GM21576 (cell line): Measurements from ENCODE around the gene STX1B.
A peak's percentile ranks its signal among the peaks of the same experiment; 100 is the strongest.

Experiments
- ATAC-seq: cut with Tn5 transposase; IDR thresholded peaks from one replicate; pipeline ENCODE4 v1.9.1; 2021; ENCODE audit warnings: mild to moderate bottlenecking, moderate library complexity; ENCODE audit not compliant: unreplicated experiment

Gene STX1B

DNA sequence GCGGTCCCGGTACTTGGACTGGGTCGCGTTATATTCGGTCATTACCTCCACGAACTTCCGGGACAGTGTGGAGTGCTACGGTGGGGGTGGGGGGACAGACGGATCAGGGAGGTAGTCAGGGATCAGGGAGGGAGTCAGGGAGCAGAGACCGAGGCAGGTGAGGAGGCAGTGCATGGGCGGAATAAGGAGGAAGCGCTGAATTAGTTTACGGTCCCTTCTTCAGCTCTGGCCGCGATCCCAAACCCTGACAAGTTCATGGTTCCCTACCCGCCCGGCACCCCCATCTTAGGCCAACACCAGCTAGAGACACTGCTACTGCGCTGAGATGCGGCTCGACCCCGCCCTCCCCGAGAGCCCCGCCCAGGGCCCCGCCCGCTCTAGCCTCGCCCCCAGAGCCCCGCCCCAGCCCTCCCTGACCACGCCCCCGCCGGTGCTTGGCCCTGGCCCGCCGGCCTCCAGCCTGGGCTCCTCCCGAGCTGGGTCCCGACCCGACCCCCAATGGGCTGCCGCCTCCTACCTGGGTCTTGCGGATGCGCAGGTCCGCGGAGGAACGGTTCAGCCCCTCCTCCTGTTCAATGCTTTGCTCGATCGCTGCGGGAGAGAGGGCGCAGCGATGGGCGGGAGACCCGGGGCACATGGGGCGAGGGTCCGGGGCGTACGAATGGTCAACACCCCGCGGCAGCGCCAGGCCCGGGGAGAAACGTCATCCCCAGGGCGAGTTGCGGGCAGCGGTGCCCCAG, 13.3 kb downstream of the STX1B start:
- ATAC-seq, result peak; percentile 77

DNA sequence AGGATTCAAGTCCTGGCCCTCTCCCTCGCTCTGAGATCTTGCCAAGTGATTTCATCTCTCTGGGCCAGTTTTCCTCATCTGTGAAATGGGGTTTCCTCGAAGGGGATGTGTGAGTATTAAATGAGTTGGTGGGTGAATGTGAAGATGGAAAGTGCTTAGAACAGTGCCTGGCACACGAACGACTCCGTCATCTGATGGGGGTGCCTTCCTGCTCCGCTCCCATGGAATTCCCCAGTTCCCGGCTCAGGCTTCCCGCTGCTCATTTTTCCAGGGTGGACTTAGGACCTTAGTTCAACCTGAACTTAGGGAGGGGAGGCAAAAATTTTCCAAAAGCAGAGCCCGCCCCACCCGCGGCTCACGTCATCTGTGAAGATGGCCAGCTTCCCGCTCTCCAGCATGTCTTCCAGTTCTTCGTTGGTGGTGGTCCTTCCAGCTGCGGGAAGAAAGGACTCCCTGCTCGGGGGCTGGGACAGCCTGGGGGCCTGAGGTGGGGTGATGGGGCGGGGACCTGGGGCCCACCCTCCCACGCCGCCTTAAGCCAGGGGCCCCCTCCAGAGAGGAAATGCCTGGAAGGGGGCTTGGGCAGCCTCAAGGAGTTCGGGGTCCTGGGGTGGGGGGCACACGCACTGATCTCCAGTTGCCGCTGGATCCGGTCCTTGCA, 14.0 kb downstream of the STX1B start:
- no peak for ATAC-seq

DNA sequence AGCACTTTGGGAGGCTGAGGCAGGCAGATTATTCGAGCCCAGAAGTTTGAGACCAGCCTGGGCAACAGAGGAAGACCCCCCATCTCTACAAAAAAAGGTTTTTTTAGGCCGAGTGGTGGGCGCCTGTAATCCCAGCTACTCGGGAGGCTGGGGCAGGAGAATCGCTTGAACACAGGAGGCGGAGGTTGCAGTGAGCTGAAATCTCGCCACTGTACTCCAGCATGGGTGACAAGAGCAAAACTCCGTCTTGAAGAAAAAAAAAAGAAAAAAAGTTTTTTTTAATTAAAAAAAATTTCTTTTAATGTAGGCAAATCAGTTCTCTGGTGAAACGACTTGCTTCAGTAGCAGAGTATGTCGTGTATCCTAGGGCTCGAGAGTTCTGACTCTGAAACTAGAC, 14.5 kb downstream of the STX1B start:
- no peak for ATAC-seq

DNA sequence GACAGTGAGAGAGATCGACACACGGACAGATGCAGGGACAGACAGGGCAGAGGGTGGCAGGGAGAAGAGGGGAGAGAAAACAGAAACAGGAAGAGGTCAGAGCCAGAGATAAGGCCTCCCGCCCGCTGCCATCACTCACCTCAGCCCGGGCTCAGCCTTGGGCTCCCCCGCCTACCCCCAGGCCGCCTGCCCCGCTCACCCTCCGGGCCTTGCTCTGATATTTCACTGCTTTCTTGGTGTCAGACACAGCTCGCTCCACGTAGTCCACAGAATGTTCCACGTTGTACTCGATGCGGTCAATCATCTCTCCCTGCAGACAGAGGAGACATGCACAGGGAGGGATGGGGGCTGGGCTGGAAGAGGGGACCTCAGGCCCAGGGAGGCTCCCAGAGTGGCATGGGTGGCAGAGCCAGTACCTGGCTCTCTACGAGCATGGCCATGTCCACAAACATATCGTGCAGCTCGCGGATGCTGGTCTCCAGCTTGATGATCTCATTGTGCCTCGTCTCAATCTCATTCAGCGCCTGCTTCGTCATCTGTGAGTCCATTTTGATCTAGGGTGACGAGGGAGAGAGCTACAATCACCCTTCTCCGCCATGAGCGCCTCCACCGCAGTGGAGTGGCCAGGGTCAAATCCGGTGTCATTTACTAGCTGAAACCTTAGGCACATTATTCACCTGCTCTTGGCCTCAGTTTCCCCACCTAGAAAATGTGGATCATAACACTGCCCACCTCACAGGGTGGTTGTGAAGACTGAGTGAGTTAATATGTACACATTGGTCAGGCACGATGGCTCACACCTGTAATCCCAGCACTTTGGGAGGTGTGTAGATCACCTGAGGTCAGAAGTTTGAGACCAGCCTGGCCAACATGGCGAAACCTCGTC, 17.3 kb downstream of the STX1B start:
- ATAC-seq, result no peak

DNA sequence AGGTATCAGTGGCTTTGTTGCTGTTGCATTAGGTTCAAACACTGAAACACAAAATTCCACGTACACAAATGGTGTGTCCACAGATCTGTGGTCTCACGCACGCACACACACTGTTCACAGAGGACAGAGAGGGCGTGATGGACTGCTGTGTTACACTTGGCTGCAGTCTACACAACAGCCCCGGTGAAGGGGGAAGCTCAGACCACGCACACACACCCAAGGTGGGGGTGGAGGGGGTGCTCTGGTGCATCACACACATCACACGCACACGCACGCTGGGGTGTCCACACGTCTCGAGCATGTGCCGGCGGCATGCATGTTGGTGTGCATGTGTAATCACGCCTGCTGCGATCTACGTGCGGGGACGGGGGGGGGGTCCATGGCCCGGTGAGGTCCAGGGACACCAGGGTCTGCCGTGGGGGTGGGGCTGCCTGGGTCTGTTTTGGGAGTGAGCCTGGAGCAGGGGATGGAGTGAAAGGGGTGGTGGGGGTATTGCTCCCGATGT, 18.1 kb downstream of the STX1B start:
- no peak for ATAC-seq

DNA sequence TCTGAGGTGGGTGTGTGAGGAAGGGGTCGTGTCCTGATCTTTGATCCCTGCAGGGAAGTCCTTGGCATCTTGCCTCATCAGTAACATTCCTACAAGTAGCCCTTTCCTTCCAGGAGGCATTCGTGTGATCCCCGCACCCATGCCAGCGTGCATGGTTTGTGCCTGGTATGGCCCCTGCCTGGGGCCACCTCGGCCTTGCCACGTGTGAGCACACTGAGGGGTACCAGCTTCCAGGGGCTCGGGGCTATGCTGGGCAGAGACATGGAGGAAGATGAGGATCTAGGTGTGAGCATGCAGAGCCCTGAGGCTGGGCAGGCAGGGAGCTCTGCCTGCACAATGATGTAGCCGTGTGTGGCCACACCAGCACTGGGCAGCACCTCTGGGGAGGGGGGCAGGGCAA, 19.4 kb downstream of the STX1B start:
- no peak for ATAC-seq

DNA sequence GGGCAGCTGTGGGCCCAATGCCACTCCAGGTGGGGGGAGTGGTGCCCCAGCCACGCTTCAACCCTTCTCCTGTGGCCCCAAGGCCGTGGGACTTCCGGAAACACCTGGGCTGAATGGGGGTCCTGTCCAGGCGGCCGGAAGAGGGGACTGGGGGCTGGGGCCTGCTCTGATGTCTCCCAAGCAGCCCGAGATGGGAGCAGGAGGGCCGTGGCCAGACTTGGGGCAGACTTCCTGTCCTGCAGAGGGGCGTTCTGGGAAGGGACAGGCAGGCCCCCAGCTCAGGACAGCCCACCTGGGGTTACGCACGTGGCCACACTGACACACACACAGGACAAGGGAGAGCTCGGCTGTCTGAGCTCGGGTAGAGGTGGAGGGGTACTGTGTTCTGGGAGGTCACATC, 20.3 kb downstream of the STX1B start:
- no peak for ATAC-seq

DNA sequence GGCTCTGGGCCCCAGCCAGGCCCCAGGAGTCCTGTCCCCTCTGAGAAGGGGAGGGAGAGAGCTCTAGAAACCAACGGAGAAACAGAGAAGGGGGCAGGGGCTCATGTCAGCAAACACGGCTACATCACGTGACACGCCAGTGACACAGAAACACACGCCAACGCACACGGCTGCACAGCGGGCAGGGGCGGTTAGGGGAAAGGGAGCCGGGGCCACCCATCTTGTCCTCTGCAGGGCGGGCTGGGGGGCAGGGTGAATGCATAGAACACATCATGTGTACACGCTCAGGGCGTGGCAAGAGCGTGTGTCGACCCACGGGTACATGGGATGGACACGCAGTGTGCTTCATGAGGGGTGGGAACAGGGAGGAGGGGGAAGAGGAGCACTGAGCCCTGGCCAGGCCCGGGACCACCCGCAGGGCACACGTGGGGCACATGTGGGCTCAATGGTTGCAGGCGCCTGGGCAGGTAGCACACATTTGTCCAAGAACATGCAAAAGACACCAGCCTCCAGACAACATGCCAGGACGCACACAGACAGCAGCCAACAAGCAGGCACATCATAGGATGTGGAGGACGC, 20.9 kb downstream of the STX1B start:
- ATAC-seq, result no peak

DNA sequence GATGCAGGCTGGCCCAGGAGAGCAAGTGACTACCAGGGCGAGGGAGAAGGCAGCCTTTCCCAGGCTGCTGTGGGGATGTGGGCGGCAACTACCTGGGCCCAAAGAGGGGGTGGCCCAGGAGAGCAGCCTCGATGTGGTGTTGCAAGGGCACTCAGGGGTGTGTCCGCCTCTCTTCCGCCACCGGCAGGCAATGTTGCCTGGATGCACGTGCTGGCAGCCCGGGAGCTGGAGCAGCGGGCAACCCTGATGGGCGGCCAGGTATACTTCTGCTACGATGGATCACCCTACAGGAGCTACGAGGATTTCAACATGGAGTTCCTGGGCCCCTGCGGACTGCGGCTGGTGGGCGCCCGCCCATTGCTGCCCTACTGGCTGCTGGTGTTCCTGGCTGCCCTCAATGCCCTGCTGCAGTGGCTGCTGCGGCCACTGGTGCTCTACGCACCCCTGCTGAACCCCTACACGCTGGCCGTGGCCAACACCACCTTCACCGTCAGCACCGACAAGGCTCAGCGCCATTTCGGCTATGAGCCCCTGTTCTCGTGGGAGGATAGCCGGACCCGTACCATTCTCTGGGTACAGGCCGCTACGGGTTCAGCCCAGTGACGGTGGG, 22.8 kb downstream of the STX1B start:
- ATAC-seq, result no peak

DNA sequence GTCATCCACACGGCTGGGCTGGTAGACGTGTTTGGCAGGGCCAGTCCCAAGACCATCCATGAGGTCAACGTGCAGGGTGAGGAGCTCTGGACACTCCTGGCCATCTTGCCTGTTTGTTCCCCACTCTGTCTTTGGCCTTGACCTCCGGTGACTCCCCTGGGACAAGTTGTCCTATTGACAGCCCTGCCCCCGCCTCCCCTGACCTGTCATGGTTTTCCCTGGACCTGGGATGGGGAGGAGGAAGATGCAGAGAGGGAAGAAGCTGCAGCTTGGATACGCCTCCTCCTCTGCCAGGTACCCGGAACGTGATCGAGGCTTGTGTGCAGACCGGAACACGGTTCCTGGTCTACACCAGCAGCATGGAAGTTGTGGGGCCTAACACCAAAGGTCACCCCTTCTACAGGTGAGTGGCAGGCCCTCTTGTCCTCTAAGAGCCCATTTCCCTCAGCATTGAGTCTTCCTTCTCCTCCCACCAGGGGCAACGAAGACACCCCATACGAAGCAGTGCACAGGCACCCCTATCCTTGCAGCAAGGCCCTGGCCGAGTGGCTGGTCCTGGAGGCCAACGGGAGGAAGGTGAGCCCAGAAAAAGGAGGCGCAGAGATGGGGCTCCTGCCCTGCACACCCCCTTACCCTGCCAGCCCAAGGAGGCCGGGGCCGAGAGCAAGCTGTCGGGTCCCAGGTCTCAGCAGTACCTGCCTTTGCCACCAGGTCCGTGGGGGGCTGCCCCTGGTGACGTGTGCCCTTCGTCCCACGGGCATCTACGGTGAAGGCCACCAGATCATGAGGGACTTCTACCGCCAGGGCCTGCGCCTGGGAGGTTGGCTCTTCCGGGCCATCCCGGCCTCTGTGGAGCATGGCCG, 24.1 kb downstream of the STX1B start:
- ATAC-seq, result no peak

DNA sequence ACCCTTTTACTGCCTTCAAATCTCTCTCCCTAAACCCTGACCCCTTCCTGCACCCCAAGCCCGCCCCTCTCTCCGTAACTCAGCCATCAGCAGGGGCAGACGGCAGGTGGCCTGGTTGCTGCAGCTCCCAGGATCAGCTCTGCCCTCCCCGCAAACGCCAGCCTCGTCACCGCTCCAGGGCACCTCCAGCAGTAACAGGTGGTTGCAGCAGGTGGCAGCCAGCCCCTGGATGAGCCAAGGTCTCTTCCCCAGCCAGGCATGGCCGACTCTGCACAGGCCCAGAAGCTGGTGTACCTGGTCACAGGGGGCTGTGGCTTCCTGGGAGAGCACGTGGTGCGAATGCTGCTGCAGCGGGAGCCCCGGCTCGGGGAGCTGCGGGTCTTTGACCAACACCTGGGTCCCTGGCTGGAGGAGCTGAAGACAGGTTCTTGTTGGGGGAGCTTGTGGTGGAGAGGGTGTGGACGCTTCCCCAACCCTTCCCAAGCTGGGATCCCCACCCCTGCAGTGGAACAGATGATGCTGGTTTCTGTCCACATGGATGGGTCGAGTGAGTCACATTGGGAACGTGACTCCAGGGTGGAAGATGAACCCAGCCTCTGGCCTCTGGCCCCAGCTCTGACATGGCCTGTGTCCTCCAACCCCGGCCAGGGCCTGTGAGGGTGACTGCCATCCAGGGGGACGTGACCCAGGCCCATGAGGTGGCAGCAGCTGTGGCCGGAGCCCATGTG, 24.9 kb downstream of the STX1B start:
- no peak for ATAC-seq

DNA sequence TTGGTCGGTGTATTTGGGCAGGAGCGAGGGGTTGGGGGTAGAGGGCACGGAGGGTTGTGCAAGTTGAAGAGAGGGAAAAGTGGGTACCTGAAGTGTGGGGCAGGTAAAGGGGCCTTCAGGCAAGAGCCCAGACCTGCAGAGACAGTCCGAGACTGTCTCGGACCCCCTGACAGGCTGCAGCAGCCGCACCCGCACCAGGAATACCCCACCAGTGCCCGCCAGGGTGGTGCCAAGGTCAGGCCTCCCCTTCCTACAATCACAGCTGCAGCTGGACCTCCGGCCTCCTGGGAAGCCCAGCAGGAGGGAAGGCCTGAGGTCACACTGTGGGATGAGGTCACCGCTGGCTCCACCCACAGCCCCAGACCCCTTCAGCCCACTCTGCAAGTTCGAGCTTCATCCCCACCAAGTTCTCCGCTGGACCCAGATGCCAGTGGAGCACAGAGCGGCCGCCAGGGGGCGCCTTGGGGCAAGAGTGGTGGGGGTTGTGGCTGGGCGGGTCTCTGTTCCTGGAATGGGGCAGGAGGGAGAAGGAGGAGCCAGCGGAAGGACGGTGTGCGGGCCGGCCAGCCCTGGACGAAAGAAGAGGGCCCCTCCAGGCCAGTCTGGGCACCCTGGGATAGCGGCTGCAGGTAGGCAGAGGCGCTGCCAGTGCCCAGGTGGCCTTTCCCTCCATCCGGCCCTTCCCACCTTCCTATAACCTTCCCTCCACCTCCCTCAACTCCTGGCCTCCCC, 25.6 kb downstream of the STX1B start, which contains the start of gene HSD3B7:
HSD3B7 (plus strand) TSS at position 539 of the 732 bp plus-strand sequence. CDS start 452 bp downstream, outside the sequence.
- no peak for ATAC-seq

DNA sequence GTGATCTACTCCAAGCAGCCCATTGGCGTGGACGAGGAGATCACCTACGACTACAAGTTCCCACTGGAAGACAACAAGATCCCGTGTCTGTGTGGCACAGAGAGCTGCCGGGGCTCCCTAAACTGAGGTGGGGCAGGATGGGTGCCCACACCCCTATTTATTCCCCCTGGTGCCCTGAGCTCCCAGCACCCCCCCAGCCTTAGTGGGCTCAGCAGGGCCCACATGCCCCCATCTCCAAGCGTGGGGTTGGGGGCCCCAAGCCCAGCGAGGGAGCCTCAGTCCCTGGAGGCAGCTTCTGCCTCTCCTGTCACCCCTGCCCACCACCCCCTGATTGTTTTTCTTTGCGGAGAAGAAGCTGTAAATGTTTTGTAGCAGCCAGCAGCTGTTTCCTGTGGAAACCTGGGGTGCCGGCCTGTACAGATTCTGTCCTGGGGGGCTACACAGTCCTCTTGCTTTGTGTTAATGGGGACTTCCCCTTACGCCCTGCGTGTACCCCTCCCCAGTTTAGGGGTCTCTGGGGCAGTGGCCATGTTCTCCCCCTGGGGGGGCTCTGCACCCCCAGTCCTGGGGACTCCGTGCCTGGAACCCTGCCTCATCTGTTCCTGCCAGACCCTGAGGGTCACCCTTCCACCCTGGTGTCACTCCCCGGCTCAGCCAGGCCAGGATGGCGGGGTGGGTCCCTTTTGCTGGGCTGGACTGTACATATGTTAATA, 26.4 kb downstream of the STX1B start:
- no peak for ATAC-seq

DNA sequence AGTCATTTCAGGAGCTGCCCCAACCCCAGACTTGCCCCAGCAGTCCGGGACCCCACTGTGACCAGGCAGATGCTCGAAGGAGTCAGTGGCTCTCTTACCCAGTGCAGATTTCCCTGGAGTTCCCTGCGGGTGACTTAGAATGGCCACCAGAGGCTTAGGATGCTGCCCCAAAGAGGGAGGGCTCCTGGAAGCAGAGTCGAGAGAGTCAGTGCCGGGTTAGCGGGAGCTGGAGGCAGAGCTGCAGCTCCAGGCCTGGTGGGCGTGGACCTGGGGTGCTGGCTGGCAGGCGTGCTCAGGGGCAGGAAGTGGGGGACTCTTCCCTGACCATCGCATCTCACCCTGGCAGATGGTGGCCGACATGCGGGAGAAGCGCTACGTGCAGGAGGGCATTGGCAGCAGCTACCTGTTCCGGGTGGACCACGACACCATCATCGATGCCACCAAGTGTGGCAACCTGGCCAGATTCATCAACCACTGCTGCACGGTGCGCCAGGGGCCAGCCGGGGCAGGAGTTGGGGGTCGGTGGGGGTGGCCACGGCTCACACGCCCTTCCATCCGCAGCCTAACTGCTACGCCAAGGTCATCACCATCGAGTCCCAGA, 27.0 kb downstream of the STX1B start:
- no peak for ATAC-seq

DNA sequence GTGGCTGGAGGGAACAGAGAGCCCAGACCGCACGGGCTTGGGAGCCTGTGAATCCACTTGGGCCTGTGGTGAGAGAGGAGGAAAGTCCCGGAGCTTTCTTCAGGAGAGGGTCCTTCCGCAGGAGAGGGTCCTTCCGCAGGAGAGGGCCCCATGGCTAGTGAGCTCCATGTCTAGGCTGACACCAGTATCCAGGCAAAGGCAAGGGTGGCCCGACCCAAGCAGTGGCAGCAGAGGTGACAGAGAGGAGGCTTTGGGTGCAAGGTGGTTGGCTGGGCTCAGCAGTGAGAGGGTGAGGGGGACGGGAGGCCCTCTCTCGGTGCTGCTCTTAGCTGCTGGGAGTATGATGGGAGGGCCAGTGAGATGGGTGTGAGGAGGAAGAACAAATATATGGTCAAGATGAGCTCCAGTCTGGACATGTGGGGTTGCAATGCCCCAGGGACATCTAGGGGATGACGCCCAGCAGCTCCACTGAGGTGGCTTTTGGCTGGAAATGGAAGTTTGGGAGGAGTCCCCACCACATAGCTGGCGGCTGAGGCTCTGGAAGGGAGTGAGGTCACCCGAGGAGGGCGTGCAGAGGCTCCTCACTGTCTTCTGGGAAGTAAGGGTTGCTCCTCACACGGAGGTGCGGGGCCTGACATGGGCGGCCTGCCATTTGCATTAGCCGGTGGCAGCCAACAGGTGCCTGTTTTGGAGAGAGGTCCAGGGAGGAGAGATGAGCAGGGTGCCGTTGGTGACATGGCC, 27.7 kb downstream of the STX1B start:
- no peak for ATAC-seq

DNA sequence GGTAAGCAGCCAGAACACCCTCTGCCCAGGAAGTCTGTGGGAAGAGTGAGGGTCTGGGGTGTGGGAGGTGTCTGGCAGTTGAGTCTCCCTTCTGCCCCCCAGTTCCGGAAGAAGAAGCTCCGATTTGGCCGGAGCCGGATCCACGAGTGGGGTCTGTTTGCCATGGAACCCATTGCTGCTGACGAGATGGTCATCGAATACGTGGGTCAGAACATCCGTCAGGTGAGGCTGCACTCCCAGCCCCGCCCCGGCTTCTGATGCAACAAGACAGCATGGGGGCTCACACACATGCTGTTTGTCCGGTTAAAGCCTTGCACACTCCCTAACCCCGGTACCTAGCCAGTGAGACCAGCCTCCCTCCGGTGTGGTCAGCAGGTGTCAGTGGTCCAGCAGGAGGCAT, 29.5 kb downstream of the STX1B start:
- no peak for ATAC-seq

DNA sequence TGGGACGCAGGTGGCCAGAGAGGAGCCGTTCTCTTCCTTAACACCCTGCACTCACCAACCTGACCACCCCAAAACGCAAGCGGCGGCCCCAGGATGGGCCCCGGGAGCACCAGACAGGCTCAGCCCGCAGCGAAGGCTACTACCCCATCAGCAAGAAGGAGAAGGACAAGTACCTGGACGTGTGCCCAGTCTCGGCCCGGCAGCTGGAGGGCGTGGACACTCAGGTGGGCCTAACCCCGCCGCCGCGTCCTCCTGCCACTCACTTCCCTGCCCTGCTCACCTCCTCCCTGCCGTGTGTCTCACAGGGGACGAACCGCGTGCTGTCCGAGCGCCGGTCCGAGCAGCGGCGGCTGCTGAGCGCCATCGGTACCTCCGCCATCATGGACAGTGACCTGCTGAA, 30.0 kb downstream of the STX1B start:
- ATAC-seq, result no peak
